GM19463 (cell line): ENCODE results near the gene TAF3.

Experiments used
- ATAC-seq: cut with Tn5 transposase; IDR thresholded peaks from one replicate; pipeline ENCODE4 v1.9.1; 2021; ENCODE audit warnings: mild to moderate bottlenecking, moderate library complexity; ENCODE audit not compliant: unreplicated experiment

TAF3 gene

GRCh38 chr10:7965457-7965856 lies 147.2 kb downstream of the TAF3 start:
- ATAC-seq = no peak

GRCh38 chr10:7967035-7967434 lies 148.7 kb downstream of the TAF3 start:
- ATAC-seq = no peak

- ATAC-seq = no peak
Observed at GRCh38 chr10:7968510-7969112, 150.3 kb downstream of the TAF3 start.

DNA sequence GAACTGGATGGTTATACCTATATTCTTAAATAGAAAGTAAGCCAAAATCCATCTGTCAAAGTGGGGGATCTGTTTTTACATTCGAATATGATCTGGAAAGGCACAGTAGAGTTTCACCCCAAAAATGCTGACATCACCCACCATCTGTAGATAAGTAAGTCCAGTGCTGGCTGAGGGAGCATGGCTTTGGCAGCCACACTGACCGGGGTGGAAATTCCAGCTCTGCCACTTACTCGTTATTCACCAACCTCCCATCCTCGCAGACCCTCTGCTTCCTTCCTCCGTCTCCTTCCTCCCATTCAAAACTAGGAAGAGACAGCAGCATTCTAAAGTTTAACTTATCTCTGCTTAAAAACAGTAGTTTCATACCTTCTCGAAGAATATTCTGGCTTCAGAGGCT lies 151.3 kb downstream of the TAF3 start:
- no peak for ATAC-seq

GRCh38 chr10:7971949-7972348 lies 153.6 kb downstream of the TAF3 start:
- no peak for ATAC-seq

DNA sequence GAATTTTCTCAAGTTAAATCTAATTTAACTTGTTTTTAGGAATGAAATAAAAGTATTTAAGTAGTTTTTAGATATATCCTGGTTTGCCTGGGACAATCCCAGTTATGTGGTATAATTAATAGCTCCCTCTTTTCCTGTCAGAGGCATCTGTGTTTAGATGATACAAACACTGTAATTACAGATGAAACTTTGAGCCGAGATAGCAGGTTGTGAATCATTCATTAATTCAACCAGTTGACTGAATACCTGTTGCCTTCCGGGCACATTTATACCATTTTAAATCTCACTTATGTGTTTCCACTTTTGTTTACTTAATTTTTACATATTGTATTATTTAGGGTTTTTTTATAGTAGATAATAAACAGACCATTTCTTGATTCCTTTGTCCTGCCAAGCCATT lies 154.1 kb downstream of the TAF3 start:
- ATAC-seq = no peak

GRCh38 chr10:7980196-7980595 lies 161.9 kb downstream of the TAF3 start:
- ATAC-seq = no peak

DNA sequence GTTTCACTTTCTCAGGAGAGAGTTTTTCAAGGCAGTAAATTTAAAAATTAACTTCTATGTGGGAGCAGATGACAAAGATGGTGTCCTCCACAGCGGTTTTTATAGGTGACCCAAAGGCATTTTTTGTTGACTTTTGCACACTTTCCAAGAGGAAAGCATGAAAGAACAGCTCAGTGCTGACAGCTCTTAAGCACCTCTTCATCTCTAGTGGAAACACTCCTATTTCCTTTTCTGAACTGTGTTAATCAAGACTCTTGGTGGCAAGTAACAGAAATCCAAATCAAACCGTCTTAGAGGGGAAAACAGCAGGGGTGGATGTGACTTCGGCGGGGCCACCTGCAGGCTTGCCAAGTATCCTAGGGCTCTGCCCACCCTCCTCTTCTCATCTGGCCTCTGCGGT lies 164.4 kb downstream of the TAF3 start:
- no peak for ATAC-seq

DNA sequence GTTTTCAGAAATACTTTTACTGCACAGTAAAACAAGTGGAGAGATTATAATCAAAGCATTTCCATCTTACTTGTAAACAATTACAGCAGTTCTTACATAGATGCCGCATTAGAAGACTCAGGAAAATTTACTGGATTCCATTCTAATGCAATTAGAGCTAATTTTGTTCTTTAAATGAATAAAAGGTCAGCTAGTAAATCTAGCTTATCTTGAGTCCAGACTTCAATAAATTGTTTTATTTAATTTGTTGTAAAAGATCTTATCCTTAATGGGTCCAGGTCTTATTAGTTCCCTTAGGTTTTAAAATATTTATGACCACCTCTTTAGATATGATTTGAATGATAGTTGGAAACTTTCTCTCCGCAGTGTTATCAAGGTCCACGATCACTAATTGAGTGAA lies 166.0 kb downstream of the TAF3 start:
- ATAC-seq = no peak

- no peak for ATAC-seq
Observed at GRCh38 chr10:7984896-7985295, 166.6 kb downstream of the TAF3 start.

DNA sequence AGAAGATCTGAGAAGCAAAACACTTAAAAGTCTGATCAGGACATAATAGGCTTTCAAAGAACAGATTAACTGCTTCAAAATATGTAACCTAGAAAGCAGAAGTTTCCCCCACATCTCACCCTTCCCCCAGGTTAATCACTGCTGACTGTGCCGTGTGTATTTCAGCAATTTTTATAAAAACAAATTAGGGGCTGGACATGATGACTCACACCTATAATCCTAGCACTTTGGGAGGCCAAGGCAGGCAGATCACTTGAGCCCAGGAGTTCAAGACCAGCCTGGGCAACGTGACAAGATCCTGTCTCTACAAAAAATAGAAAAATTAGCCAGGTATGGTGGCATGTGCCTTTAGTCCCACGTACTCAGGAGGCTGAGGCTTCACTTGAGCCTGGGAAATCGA lies 168.5 kb downstream of the TAF3 start:
- no peak for ATAC-seq

DNA sequence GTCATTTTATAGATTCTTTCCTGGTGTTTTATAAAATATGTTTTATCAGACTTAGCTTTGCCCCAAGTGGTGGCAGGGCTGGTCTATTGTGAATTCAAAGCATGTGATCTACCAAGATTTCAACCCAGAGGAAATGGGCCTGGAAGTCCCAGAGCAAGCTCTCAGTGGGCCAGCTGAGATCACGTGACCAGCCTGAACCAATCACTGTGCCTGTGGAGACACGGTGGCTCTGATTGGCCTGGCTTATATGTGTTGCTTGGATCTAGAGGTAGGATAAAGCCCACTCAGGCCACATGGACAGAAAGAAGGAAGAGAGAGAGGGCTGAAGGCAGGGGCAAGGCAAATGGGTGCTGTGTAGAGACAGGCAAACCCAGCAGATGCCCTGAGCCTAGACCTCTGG lies 170.7 kb downstream of the TAF3 start:
- ATAC-seq = no peak

- ATAC-seq = no peak
Observed at GRCh38 chr10:7998831-7999230, 180.5 kb downstream of the TAF3 start.

- no peak for ATAC-seq
Observed at GRCh38 chr10:8004469-8005000, 186.2 kb downstream of the TAF3 start.

- peak; percentile 88 for ATAC-seq
Observed at GRCh38 chr10:8006274-8006999, 188.1 kb downstream of the TAF3 start.

GRCh38 chr10:8009031-8009430 lies 190.7 kb downstream of the TAF3 start:
- no peak for ATAC-seq

DNA sequence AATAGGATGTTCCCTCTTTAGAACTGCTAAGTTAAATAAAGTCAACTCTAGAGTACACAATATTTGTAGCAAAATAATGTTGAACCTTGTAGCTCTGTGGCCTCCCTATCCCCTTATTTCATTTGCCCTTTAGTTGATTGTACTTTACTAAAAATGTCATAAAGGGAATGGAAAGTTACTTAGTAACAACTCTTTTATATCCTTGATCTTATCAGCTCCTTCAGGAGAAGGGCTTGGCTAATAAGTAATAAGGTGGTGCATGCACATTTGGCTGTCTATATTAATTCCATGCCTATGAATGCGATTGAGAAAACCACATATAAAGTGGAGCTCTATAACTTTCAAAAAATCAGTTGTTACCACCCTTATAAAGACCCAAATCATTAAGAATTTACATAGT lies 194.7 kb downstream of the TAF3 start:
- no peak for ATAC-seq

DNA sequence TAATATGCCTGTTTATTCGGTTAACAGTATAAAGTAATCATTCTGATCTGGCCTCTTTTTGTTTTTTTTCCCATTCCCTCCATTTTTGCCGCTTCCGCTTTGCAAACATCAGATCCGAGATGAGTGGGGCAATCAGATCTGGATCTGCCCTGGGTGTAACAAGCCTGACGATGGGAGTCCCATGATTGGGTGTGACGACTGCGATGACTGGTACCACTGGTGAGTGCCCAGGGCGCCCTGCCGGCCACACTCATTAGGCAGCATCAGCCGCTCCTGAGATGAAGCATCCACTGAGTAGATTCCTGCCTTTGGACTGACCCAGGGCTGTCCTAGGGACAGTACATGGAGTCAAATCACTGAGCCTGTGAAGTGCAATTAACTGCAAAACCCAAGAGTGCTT lies 195.3 kb downstream of the TAF3 start:
- no peak for ATAC-seq

DNA sequence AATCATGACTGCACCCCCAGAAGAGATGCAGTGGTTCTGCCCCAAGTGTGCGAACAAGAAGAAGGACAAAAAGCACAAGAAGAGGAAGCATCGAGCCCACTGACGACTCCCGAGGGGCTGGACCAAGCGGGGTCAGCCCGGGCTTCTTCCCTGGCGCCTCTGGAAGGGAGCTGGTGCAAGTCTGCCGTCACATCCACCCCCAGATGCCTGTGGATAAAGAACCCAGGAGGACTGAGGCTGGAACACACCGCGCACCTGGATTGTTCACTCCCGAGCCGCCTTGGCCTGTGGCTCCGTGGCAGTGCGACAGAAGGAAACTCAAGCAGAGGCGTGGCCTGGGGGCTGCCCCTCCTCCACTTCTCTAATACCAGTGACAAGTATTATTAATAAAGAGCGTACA lies 196.3 kb downstream of the TAF3 start:
- ATAC-seq = no peak

DNA sequence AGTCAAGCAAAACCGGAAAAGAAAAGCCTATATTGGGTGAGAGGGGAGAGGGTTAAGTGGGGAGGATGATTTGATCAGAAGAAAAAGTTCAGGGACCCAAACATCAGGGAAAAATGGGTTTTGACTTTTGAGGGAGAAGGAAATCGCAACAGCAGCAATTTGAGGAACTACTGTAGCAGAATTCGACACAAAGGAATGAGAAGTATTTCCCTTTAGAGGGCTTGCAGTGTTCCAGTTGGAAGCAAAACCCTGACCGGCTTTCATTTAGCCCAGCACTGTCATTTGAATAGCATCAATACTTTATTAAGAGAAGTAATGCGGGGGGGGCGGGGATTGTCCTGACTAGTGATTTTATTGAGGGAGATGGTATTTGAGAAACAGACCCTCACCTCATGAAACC lies 199.0 kb downstream of the TAF3 start:
- no peak for ATAC-seq

- ATAC-seq = no peak
Observed at GRCh38 chr10:8023321-8023720, 205.0 kb downstream of the TAF3 start.

- no peak for ATAC-seq
Observed at GRCh38 chr10:8023851-8024250, 205.5 kb downstream of the TAF3 start.
